Measurements from ENCODE around the gene HOXD1.

HOXD1 gene

DNA sequence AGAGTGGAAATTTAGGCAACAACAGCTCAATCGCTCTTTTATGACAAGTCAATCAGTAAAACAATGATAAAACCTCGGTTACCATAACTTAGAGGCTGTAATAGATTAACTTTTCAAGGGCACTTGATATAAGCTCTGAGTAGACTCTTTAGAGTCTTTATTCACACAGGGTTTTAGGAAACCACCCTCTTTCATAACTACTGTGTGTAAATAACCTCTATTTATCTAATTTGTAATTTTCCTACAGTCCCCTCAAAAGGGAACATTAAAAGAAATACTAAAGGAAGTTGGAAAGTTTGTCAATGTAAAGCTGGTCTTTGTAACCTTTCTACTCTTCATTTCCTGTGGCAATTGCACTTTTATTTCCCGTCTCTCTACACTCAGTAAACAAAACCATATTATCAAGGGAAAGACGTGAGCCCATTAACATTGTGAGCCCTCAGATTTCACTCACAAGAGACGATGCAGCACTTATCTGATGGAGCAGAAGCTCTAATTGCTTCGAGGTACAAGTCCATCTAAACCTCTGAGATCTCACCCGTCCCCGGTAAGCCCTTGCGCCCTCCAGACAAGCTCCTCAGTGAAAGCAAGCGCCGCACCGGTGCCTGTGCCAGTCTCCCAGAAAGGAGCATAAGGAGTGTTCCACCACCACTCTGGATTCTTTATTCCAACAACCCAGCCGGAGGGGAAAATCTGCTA lies 1.1 kb upstream of the HOXD1 start:
- DNase-seq, result no peak

DNA sequence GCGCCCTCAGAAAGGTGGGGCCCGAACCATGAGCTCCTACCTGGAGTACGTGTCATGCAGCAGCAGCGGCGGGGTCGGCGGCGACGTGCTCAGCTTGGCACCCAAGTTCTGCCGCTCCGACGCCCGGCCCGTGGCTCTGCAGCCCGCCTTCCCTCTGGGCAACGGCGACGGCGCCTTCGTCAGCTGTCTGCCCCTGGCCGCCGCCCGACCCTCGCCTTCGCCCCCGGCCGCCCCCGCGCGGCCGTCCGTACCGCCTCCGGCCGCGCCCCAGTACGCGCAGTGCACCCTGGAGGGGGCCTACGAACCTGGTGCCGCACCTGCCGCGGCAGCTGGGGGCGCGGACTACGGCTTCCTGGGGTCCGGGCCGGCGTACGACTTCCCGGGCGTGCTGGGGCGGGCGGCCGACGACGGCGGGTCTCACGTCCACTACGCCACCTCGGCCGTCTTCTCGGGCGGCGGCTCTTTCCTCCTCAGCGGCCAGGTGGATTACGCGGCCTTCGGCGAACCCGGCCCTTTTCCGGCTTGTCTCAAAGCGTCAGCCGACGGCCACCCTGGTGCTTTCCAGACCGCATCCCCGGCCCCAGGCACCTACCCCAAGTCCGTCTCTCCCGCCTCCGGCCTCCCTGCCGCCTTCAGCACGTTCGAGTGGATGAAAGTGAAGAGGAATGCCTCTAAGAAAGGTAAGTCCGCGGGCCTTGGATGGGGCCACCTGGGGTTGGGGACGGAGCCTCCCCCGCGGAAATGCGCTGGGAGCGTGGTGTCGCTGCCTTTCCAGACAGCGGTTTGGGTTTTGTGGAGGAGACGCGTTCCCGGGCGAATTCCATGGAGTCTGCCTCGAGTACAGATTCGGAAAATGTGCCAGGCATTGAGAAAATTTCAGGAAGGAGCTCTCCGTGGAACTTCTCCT lies 559 bp downstream of the HOXD1 start:
- no peak for DNase-seq

DNA sequence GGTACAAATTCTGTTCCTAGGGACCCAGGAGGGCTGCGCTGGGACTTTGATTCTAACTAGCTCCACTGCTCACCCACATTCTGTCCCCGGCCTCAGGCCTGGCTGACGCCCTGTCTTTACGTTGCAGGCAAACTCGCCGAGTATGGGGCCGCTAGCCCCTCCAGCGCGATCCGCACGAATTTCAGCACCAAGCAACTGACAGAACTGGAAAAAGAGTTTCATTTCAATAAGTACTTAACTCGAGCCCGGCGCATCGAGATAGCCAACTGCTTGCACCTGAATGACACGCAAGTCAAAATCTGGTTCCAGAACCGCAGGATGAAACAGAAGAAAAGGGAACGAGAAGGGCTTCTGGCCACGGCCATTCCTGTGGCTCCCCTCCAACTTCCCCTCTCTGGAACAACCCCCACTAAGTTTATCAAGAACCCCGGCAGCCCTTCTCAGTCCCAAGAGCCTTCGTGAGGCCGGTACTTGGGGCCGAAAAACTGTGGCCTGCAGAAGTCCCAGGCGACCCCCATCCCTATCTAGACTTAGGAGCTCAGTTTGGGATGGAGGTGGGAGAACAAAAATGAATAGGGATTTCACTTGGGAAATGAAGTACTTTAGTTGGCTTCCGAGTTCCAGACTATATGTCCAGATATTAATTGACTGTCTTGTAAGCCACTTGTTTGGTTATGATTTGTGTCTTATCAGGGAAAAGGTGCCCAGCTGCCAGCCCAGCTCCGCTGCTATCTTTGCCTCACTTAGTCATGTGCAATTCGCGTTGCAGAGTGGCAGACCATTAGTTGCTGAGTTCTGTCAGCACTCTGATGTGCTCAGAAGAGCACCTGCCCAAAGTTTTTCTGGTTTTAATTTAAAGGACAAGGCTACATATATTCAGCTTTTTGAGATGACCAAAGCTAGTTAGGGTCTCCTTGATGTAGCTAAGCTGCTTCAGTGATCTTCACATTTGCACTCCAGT lies 1.5 kb downstream of the HOXD1 start:
- no peak for DNase-seq

DNA sequence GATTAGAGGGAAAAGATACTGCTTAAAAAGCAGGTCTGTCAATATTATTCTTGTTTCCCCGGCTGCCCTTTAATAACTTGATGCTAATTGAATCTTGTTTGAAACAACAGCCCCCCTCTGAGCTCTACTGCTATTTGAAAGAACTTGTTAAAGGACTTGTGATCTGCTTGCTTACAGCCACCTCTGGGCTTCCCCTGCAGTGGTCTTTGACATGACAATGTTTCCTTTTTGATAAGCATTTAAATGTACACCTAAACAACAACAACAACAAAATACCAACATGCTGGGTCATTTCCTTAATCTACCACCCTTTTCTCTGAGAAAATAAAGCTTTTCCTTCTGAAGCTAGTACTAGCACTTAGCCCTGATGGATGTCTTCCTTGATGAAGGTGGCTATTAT lies 3.9 kb downstream of the HOXD1 start:
- DNase-seq, result no peak

DNA sequence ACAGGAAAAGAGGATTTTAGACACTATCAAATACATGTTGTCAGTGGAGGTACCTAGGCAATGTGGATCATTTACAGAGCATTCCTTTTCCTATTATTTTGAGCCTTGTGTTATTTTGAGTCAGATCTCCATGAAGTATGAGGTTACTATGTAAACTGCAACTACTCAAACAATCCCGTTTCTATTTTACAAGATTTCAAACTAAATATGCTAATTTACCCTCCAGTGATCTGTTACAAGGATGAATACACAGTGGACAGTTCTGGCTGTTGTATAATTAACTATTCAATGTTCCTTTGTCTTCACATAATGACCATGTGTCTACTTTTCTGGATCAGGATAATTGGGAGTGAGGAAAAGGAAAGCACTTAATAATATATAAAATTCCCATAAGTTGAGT lies 4.6 kb downstream of the HOXD1 start:
- no peak for DNase-seq

DNA sequence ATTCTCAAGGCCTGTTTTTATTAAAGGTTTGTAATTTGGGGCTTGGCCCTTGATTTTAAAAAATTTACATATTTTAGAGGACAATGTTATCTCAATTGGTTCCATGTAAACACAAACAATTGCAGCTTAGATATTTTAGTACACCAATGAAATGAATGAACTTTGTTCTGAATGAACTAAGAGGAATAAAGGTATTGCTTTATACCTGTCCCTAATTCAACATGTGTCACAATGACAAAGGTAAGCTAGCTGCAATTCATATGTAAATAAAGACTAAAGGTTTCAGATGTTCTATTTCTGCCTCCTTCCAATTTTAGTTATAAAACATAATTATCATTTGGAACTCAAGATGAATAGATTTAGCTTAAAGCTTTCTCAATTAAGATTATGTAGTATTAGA lies 11.4 kb downstream of the HOXD1 start:
- no peak for DNase-seq

DNA sequence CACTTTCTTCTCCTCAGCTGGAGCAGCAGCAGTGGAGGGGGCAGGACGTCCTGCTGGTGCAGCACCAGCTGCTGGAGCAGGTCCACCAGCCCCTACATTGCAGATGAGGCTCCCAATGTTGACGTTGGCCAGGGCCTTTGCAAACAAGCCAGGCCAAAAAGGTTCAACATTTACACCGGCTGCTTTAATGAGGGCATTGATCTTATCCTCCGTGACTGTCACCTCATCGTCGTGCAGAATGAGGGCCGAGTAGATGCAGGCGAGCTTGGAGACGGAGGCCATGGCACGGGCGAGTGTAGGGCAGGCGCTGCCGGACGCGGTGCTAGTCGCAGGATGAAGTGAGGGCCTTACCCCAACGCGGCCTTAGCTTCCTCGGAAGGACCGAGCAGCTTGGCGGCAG lies 12.5 kb downstream of the HOXD1 start:
- no peak for DNase-seq

GRCh38 chr2:176202491-176202890 lies 14.0 kb downstream of the HOXD1 start:
- DNase-seq, result no peak

GRCh38 chr2:176205126-176205525 lies 16.7 kb downstream of the HOXD1 start:
- DNase-seq, result no peak

- no peak for DNase-seq
Measured at GRCh38 chr2:176206136-176206535, 17.7 kb downstream of the HOXD1 start.

DNA sequence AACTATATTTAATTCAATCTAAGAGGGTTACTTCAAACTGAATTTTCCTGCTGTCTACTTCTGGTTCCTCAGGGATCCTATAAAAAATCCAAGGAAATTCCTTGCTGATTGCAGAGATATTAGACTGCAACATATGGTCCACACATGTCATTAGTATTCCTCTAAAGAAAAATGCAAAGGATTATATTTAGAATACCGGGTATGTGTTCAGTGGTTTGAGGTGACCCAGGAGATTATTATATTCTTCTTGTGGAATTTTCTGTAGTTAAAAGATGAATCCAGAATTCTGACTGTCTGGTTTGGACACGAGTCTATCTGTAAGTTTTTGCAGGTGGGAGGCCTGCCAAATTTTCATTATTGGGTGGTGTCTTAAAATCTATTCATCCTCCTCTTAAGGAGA lies 18.2 kb downstream of the HOXD1 start:
- DNase-seq, result no peak

DNA sequence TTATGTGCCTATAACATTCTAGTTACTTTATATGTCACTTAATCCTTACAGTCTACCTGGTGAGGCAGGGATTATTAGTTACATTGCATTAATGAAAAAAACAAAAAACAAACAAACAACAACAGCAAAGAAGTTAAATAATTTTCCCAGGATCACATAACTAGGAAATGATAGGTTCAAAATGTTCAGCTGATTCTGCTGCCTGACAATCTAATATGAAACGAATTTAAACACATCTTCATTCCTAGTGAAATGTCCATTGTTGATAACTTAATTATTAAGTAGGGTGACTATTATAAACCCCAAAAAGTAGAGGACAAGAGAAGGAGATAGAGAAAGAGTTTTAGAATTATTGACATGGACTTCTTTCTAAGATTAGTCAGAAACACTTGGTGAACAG lies 22.6 kb downstream of the HOXD1 start:
- DNase-seq, result no peak

DNA sequence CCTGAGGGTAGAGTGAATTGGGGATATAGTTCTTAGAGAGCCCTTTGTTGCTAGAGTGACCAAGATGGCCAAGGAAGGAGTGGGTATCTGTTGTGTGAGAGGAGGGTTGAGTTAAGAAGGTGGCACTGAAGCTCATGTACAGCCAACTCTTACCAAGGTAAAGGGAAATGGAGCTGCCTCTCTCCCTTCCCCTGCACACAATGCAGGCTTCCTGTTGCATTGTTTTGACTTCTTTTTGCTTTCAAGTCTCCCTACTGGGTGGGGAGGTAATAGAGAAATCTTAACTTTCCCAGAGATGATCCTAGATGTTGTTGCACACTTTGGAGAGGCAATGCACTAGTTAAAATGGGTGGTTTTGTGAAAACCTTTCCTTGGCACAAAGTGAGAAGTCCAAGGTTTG lies 23.8 kb downstream of the HOXD1 start:
- DNase-seq, result no peak

DNA sequence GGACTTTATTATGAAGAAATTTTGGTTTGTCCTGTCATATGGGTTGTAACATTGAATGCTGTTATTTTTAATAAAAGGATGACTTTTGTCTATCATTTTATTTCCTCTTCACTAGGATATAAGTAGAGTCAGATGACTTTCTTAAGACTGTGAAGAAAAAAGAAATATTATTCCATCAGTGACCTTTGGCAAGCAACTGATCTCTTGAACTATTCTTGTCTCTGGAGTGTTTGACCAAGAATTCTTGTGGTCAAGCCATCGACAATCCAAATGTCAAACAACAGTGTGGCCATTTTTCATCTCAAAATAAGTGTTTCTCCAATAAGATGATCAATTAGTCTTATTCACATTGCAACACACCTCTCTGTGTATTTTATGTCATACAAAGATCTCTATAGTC lies 24.9 kb downstream of the HOXD1 start:
- DNase-seq, result no peak

GRCh38 chr2:176227874-176228273 lies 39.4 kb downstream of the HOXD1 start:
- no peak for DNase-seq

DNA sequence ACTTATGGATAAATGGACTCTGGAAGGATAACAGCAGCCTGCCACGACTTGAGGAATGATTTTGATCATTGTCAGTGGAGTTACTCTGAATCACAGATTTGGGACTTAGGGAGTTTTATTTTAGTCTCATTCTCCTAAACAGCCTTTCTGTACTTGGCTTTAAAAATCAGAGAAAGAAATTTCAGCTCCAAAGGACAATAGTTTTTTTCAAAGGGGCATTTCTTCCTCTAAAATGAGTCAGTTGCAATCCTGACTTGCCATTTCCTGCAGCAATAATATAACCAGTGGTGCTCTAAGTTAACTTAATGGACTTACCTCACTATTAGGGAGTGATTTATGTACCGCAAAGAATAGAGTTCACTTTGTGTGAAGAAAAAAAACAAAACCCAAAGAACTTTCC lies 45.7 kb downstream of the HOXD1 start:
- DNase-seq, result no peak

DNA sequence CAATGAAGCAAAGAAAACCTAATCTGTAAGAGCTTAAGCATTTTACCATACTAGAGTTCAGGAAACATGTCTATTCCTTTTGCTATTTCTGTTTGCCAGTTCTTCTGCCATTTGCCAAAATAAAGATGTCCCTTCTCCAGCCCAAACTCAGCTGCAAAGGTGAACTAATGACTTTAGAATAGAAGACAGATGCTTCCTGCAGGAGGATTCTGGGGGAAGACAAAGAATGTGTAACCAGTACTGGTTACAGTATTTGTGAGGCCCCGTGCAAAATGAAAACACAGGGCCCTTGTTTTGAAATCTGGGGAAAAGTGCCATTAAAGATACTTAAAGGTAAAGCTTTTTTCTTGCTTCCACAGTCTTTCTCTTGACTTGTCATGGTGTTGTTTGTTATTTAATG lies 46.5 kb downstream of the HOXD1 start:
- no peak for DNase-seq

- DNase-seq, result no peak
Measured at GRCh38 chr2:176237456-176237855, 49.0 kb downstream of the HOXD1 start.

- DNase-seq, result no peak
Measured at GRCh38 chr2:176239031-176239430, 50.6 kb downstream of the HOXD1 start.

GRCh38 chr2:176240301-176240700 lies 51.8 kb downstream of the HOXD1 start:
- DNase-seq, result no peak
